ENCODE data around the gene PDE7B. TPM values are rescaled to one million over a fixed set of nuclear protein-coding genes. Genes with fewer than 3 reads are reported as not detected.

PDE7B gene
- total RNA-seq, 2 experiments from 2014 or later, result not detected

DNA sequence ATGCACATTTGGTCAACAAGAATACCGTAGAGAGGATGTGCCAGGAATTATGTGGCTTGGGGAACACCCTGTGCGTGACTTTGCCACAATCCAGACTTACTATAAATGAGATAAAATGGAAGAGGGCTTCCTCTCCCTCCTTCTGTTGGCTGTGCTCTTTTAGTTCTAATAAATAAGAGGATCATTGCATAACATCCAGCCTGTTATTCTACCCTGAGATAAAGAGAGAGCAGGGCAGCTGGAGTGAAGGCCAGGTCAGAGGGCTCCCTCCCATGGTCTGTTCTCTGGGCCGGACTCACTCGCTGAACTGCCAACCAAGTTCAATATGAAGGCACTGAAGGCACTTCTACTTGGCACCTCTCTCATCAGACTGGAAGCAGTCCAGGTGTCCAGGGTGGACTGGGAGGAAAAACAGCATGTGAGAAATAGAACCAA lies 306.9 kb downstream of the PDE7B start:
- Histone ChIP-seq H3K9me3 (ENCODE audit: low read length) (no peaks in the 10 kb centered on the region), H3K36me3 (ENCODE audit: insufficient read depth, low read length) (no peaks in the 10 kb centered on the region), H3K4me1 (ENCODE audit: insufficient read depth, low read length, poor library complexity, severe bottlenecking) (no peaks in the 10 kb centered on the region), H3K4me2 (ENCODE audit: low read length) (no peak overlapping the region), H4K20me1 (ENCODE audit: insufficient read depth, low read length) (no peaks in the 10 kb centered on the region), H2AFZ (ENCODE audit: low read length) (no peak overlapping the region), H3K27ac (ENCODE audit: low read depth, low read length, poor library complexity, severe bottlenecking) (no peak overlapping the region), H3K79me2 (ENCODE audit: insufficient read depth, low read depth, low read length) (no peaks in the 10 kb centered on the region), H3K4me3 (ENCODE audit: low read depth, low read length, poor library complexity, severe bottlenecking) (no peak overlapping the region), H3K9me2 (ENCODE audit: insufficient read depth, low read length) (no peaks in the 10 kb centered on the region)
- POLR2A ChIA-PET, result no interaction called here
- intact Hi-C loops (cut with micrococcal nuclease; ENCODE audit: unreplicated experiment), result no loop called here
- DNase-seq (ENCODE audit: low spot score), result no peak
- no peak for TF ChIP-seq EZH2phosphoT487 (IDR thresholded peaks at IDR 0.05; ENCODE audit: borderline replicate concordance, low read depth, low read length)
- TF ChIP-seq, protein P1, sequence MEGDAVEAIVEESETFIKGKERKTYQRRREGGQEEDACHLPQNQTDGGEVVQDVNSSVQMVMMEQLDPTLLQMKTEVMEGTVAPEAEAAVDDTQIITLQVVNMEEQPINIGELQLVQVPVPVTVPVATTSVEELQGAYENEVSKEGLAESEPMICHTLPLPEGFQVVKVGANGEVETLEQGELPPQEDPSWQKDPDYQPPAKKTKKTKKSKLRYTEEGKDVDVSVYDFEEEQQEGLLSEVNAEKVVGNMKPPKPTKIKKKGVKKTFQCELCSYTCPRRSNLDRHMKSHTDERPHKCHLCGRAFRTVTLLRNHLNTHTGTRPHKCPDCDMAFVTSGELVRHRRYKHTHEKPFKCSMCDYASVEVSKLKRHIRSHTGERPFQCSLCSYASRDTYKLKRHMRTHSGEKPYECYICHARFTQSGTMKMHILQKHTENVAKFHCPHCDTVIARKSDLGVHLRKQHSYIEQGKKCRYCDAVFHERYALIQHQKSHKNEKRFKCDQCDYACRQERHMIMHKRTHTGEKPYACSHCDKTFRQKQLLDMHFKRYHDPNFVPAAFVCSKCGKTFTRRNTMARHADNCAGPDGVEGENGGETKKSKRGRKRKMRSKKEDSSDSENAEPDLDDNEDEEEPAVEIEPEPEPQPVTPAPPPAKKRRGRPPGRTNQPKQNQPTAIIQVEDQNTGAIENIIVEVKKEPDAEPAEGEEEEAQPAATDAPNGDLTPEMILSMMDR (conservative IDR thresholded peaks at IDR 0.05; ENCODE audit: low read length), result no peak
- CTCF ChIA-PET (ENCODE audit: unreplicated experiment), result no interaction called here
- no TSS peak for BruUV-seq (replicated peaks)

DNA sequence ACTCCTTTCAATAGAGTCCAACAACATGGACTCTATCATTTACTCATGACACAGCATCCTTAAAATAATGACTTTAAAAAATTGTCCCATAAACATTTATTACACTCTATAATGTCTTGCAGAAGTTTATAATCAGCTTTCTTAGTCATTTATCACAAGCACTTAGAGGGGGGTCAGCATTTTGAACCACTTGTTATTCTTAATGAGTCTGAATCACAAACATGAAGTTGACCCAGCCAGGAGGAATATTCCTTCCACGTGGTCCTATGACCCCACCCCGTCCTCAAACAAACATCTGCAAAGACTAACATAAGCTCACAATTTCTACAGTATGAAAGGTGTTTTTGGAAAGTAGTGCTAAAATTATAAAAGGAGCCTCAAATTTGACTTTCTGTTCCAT lies 307.5 kb downstream of the PDE7B start:
- no peak for DNase-seq (ENCODE audit: low spot score)
- Histone ChIP-seq H2AFZ (ENCODE audit: low read length) (no peak overlapping the region), H3K9me3 (ENCODE audit: low read length) (no peaks in the 10 kb centered on the region), H4K20me1 (ENCODE audit: insufficient read depth, low read length) (no peaks in the 10 kb centered on the region), H3K27ac (ENCODE audit: low read depth, low read length, poor library complexity, severe bottlenecking) (no peak overlapping the region), H3K79me2 (ENCODE audit: insufficient read depth, low read depth, low read length) (no peaks in the 10 kb centered on the region), H3K4me1 (ENCODE audit: insufficient read depth, low read length, poor library complexity, severe bottlenecking) (no peaks in the 10 kb centered on the region), H3K4me3 (ENCODE audit: low read depth, low read length, poor library complexity, severe bottlenecking) (no peak overlapping the region), H3K36me3 (ENCODE audit: insufficient read depth, low read length) (no peaks in the 10 kb centered on the region), H3K9me2 (ENCODE audit: insufficient read depth, low read length) (no peaks in the 10 kb centered on the region), H3K4me2 (ENCODE audit: low read length) (no peak overlapping the region)
- POLR2A ChIA-PET, result no interaction called here
- BruUV-seq (replicated peaks), result no TSS peak
- CTCF ChIA-PET (ENCODE audit: unreplicated experiment), result no interaction called here
- TF ChIP-seq, protein P1 (conservative IDR thresholded peaks at IDR 0.05; ENCODE audit: low read length), result no peak
- no peak for TF ChIP-seq EZH2phosphoT487 (IDR thresholded peaks at IDR 0.05; ENCODE audit: borderline replicate concordance, low read depth, low read length)
- intact Hi-C loops (cut with micrococcal nuclease; ENCODE audit: unreplicated experiment), result no loop called here

DNA sequence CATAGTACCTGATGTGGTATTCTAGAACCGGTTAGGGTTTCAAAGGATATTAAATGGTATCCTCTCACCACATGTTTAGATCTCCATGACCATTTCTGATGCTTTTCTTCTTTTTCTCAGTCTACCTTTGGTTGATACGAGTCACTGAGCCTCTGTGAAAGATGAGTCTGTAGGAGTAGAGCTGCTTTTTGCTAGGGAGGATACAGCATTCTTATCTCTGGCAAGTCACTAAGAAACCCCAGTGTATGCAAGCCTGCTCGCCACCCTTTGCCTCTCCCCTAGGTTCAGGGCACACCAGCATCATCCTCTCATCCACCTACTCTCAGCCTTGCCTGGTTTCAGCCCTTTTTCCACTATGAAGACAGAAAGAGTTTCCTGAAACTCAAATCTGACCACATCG lies 308.7 kb downstream of the PDE7B start:
- no peaks in the 10 kb centered on the region for H3K9me2 ChIP-seq (ENCODE audit: insufficient read depth, low read length)
- H3K4me1 ChIP-seq (ENCODE audit: insufficient read depth, low read length, poor library complexity, severe bottlenecking), result no peaks in the 10 kb centered on the region
- TF ChIP-seq, protein P1 (conservative IDR thresholded peaks at IDR 0.05; ENCODE audit: low read length), result no peak
- no peak for TF ChIP-seq EZH2phosphoT487 (IDR thresholded peaks at IDR 0.05; ENCODE audit: borderline replicate concordance, low read depth, low read length)
- no peak overlapping the region for H3K4me3 ChIP-seq (ENCODE audit: low read depth, low read length, poor library complexity, severe bottlenecking)
- no peak for DNase-seq (ENCODE audit: low spot score)
- intact Hi-C loops (cut with micrococcal nuclease; ENCODE audit: unreplicated experiment), result no loop called here
- H3K27ac ChIP-seq (ENCODE audit: low read depth, low read length, poor library complexity, severe bottlenecking), result no peak overlapping the region
- H3K9me3 ChIP-seq (ENCODE audit: low read length), result no peaks in the 10 kb centered on the region
- BruUV-seq (replicated peaks), result no TSS peak
- CTCF ChIA-PET (ENCODE audit: unreplicated experiment), result no interaction called here
- POLR2A ChIA-PET, result no interaction called here
- no peak overlapping the region for H3K4me2 ChIP-seq (ENCODE audit: low read length)
- no peaks in the 10 kb centered on the region for H3K79me2 ChIP-seq (ENCODE audit: insufficient read depth, low read depth, low read length)
- no peak overlapping the region for H2AFZ ChIP-seq (ENCODE audit: low read length)
- H3K36me3 ChIP-seq (ENCODE audit: insufficient read depth, low read length), result no peaks in the 10 kb centered on the region
- H4K20me1 ChIP-seq (ENCODE audit: insufficient read depth, low read length), result no peaks in the 10 kb centered on the region

All from OCI-LY7 (cell line).